Measurements from ENCODE around the gene DIP2B. TPM values are rescaled to one million over a fixed set of nuclear protein-coding genes. Genes with fewer than 3 reads are reported as not detected.

DIP2B gene
- total RNA-seq, 1 experiment from 2014 or later = 30.2 TPM

- no peak for TF ChIP-seq TCF7L2 (IDR thresholded peaks at IDR 0.05; ENCODE audit: low read depth, low read length)
- TF ChIP-seq SIN3A (IDR thresholded peaks at IDR 0.05; ENCODE audit: borderline replicate concordance, insufficient read depth, low read depth, low read length) = no peak
- no peak for TF ChIP-seq POLR2AphosphoS5 (IDR thresholded peaks at IDR 0.05; ENCODE audit: low read depth, low read length)
- no peak for TF ChIP-seq CTCF (IDR thresholded peaks at IDR 0.05)
- TF ChIP-seq REST (IDR thresholded peaks at IDR 0.05; ENCODE audit: insufficient read depth in 1 of 2, low read depth in 2 of 2, low read length in 1 of 2) = no peak
- intact Hi-C loops (cut with micrococcal nuclease; ENCODE audit: unreplicated experiment) (no loop called here), in situ Hi-C loops (cut with HindIII; ENCODE audit: low pct_unique_long_range_greater_than_20kb, low sequenced_read_pairs) (no loop called here)
- H3K27me3 ChIP-seq (ENCODE audit: control insufficient read depth, insufficient read depth, low read length) = no peaks in the 10 kb centered on the region
- POLR2A ChIA-PET = interaction anchor here (0.5 to 0.6 kb wide), 2 partner anchors 21 to 154 kb away, joined by 3 to 5 read pairs; no protein-coding TSS in a partner anchor
- no peak for ATAC-seq
- H3K4me3 ChIP-seq (ENCODE audit: low read depth in 2 of 2, low read length in 2 of 2) = no peak overlapping the region
- no TSS peak for BruUV-seq (replicated peaks)
- CTCF ChIA-PET = interaction anchor here (0.6 kb wide), 1 partner anchor 62 kb away, joined by 11 read pairs; no protein-coding TSS in a partner anchor
- no peaks in the 10 kb centered on the region for H3K9me3 ChIP-seq (ENCODE audit: control insufficient read depth, insufficient read depth, low read depth, low read length)
- peak overlapping the region; percentile 76 for H3K27ac ChIP-seq (ENCODE audit: low read length)
- no peaks in the 10 kb centered on the region for H3K36me3 ChIP-seq (ENCODE audit: control insufficient read depth, insufficient read depth, low read length)
- no peak for DNase-seq (ENCODE audit: low read depth, low spot score)
- peaks cover 57% of the 10 kb centered on the region for H3K4me1 ChIP-seq (ENCODE audit: control insufficient read depth, insufficient read depth, low read length)
Observed at GRCh38 chr12:50621399-50622300, 116.9 kb downstream of the DIP2B start.

GRCh38 chr12:50625029-50625925, 120.5 kb downstream of the DIP2B start:
- Histone ChIP-seq H3K27ac (ENCODE audit: low read length) (peak overlapping the region; percentile 30; the same call in 1 of the 2 replicates), H3K9me3 (ENCODE audit: control insufficient read depth, insufficient read depth, low read depth, low read length) (no peaks in the 10 kb centered on the region), H3K27me3 (ENCODE audit: control insufficient read depth, insufficient read depth, low read length) (no peaks in the 10 kb centered on the region), H3K4me3 (ENCODE audit: low read depth in 2 of 2, low read length in 2 of 2) (no peak overlapping the region), H3K36me3 (ENCODE audit: control insufficient read depth, insufficient read depth, low read length) (no peaks in the 10 kb centered on the region), H3K4me1 (ENCODE audit: control insufficient read depth, insufficient read depth, low read length) (peaks cover 33% of the 10 kb centered on the region)
- POLR2A ChIA-PET = no interaction called here
- CTCF ChIA-PET = interaction anchor here (0.6 kb wide), 1 partner anchor 57 kb away, joined by 5 read pairs; no protein-coding TSS in a partner anchor
- no peak for TF ChIP-seq SIN3A (IDR thresholded peaks at IDR 0.05; ENCODE audit: borderline replicate concordance, insufficient read depth, low read depth, low read length)
- no peak for TF ChIP-seq CTCF (IDR thresholded peaks at IDR 0.05)
- no peak for TF ChIP-seq TCF7L2 (IDR thresholded peaks at IDR 0.05; ENCODE audit: low read depth, low read length)
- TF ChIP-seq POLR2AphosphoS5 (IDR thresholded peaks at IDR 0.05; ENCODE audit: low read depth, low read length) = no peak
- TF ChIP-seq REST (IDR thresholded peaks at IDR 0.05; ENCODE audit: insufficient read depth in 1 of 2, low read depth in 2 of 2, low read length in 1 of 2) = no peak
- no TSS peak for BruUV-seq (replicated peaks)
- ATAC-seq = no peak
- DNase-seq (ENCODE audit: low read depth, low spot score) = no peak
- intact Hi-C loops (cut with micrococcal nuclease; ENCODE audit: unreplicated experiment) = no loop called here
- in situ Hi-C loops (cut with HindIII; ENCODE audit: low pct_unique_long_range_greater_than_20kb, low sequenced_read_pairs) = no loop called here

Measured in Panc1 (cell line).